ENCODE results near the gene EFHD2. TPM values are rescaled to one million over a fixed set of nuclear protein-coding genes. Genes with fewer than 3 reads are reported as not detected.

Gene EFHD2
- total and polyA plus RNA-seq, 2 of the 8 experiments (the other 6 are each of a cell fraction or from before 2014, with no cell fraction given) = 24.4 to 25.1 TPM

DNA sequence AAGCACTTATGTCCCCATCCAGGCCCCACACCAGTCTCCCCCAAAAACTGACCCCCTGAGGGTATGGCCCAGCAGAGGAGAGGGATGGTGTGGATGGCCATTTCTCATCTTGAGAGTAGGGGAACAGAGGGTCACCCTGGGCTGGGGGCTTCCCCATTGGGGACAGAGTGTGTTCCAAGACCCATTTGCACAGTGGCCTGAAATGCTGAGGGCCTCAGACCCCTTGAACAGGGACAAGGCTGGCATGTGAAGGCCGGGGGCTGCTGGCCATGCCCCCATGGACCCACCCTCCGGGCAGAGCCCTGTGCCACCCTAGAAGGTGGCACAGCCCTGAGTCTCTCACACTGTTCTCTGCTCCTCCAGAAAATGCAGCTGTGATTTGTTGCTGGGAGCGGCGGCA, 36.5 kb downstream of the EFHD2 start:
- no peak overlapping the region for H2BK120ac ChIP-seq (replicated peaks; ENCODE audit: low read depth, low read length)
- H3K9me3 ChIP-seq (ENCODE audit: insufficient read depth in 2 of 2, low read depth in 1 of 2, low read length in 1 of 2) = no peaks in the 10 kb centered on the region
- H2AK5ac ChIP-seq (ENCODE audit: low read depth, low read length) = no peak overlapping the region
- H3K56ac ChIP-seq (replicated peaks; ENCODE audit: insufficient read length, low read depth, low read length) = no peak overlapping the region
- H2BK5ac ChIP-seq (ENCODE audit: low read depth, low read length) = no peak overlapping the region
- FAIRE-seq = no peak
- no peak overlapping the region for H3K18ac ChIP-seq (ENCODE audit: extremely low read depth, low read length)
- no peaks in the 10 kb centered on the region for H3K79me1 ChIP-seq (ENCODE audit: low read depth, low read length)
- H2BK15ac ChIP-seq (ENCODE audit: low read length) = no peak overlapping the region
- no peak overlapping the region for H3K14ac ChIP-seq (ENCODE audit: insufficient read length)
- CTCF ChIA-PET (ENCODE audit: partially characterized antibody) = interaction anchor here (1.2 kb wide), 1 partner anchor 122 kb away, joined by 5 read pairs; no protein-coding TSS in a partner anchor
- no peak overlapping the region for H3K4me2 ChIP-seq (ENCODE audit: insufficient read depth in 1 of 2, low read depth in 2 of 2, low read length in 2 of 2)
- DNase-seq (ENCODE audit: low read depth in 1 of 2, low spot score in 2 of 2) = no peak
- H4K20me1 ChIP-seq (replicated peaks in 1 of 2; ENCODE audit: control insufficient read depth in 1 of 2, insufficient read depth in 2 of 2, low read length in 2 of 2) = no peaks in the 10 kb centered on the region
- no peaks in the 10 kb centered on the region; the same call in 1 of the 2 replicates for H3K23me2 ChIP-seq (ENCODE audit: low read depth, low read length)
- H3K4me1 ChIP-seq (replicated peaks in 1 of 4; ENCODE audit: control insufficient read depth in 3 of 4, insufficient read depth in 4 of 4, low read length in 3 of 4) = no peaks in the 10 kb centered on the region
- H3K36me3 ChIP-seq (ENCODE audit: control insufficient read depth in 2 of 4, insufficient read depth in 4 of 4, low read length in 3 of 4) = no peaks in the 10 kb centered on the region
- H3K79me2 ChIP-seq (ENCODE audit: control insufficient read depth in 1 of 2, insufficient read depth in 2 of 2, low read length in 2 of 2) = no peaks in the 10 kb centered on the region
- no peak overlapping the region for H3K4ac ChIP-seq (replicated peaks; ENCODE audit: insufficient read length, low read depth, low read length)
- no peak overlapping the region for H2BK20ac ChIP-seq (ENCODE audit: low read length)
- WGBS, 2 experiments (ENCODE audit: extremely low coverage in 1 of 2, insufficient coverage in 1 of 2, insufficient read length in 1 of 2, insufficient replicate concordance in 2 of 2, low coverage in 1 of 2, low lambda C conversion rate in 2 of 2, missing lambda C conversion rate in 1 of 2) = 94% methylated on average over 2 of the region's 4 CpGs; no CpG with 5 or more reads in 1 of the 2 experiments
- H3K27ac ChIP-seq (ENCODE audit: low read depth, low read length) = no peak overlapping the region
- TF ChIP-seq POU5F1 (IDR thresholded peaks at IDR 0.05; ENCODE audit: low read depth, low read length) (no peak), CEBPB (IDR thresholded peaks at IDR 0.05; ENCODE audit: low read depth, low read length) (no peak), POLR2A (IDR thresholded peaks at IDR 0.05; ENCODE audit: control extremely low read depth in 1 of 2, low read depth in 2 of 2, low read length in 2 of 2) (no peak), BCL11A (IDR thresholded peaks at IDR 0.05; ENCODE audit: low read depth in 2 of 2, low read length in 2 of 2) (no peak), SP2 (IDR thresholded peaks at IDR 0.05; ENCODE audit: low read length) (no peak)
- H4K8ac ChIP-seq (ENCODE audit: extremely low read depth, insufficient read depth, low read length) = no peak overlapping the region
- H4K91ac ChIP-seq (replicated peaks; ENCODE audit: insufficient read length, low read length) = no peak overlapping the region
- no peak overlapping the region for H4K5ac ChIP-seq (ENCODE audit: insufficient read length, low read depth, low read length)
- H2AFZ ChIP-seq (ENCODE audit: low read length) = no peak overlapping the region
- H3K27me3 ChIP-seq (replicated peaks in 1 of 4; ENCODE audit: control insufficient read depth in 3 of 4, extremely low read depth in 1 of 4, insufficient read depth in 3 of 4, low read length in 3 of 4) = no peaks in the 10 kb centered on the region
- no peak overlapping the region for H3K9ac ChIP-seq (replicated peaks in 1 of 4; ENCODE audit: extremely low read depth in 1 of 4, low read depth in 3 of 4, low read length in 3 of 4)
- no peak overlapping the region for H2BK12ac ChIP-seq (ENCODE audit: low read depth, low read length)
- no peak overlapping the region for H3K23ac ChIP-seq (ENCODE audit: insufficient read length)
- no peak overlapping the region for H3K4me3 ChIP-seq (ENCODE audit: extremely low read depth in 1 of 4, insufficient read depth in 2 of 4, low read depth in 3 of 4, low read length in 4 of 4)
- POLR2A ChIA-PET (ENCODE audit: partially characterized antibody) = interaction anchor here (1.9 kb wide), 1 partner anchor 11 kb away, joined by 6 read pairs; no protein-coding TSS in a partner anchor

Data from H1 (cell line).